GM18517 (cell line): ENCODE data around the gene CASTOR1.
"Not testable (repeated sequence)": the region's sequence is repeated elsewhere in the genome, so short reads cannot be mapped to it uniquely, and the experiment has no call there.

Experiments used
- ATAC-seq: cut with Tn5 transposase; IDR thresholded peaks from one replicate; pipeline ENCODE4 v1.9.1; 2021; ENCODE audit warnings: mild to moderate bottlenecking, moderate library complexity; ENCODE audit not compliant: unreplicated experiment

The CASTOR1 gene

GRCh38 chr22:30289141-30289979 lies at the start of gene CASTOR1:
TSS of gene CASTOR1 (minus strand) at chr22:30289505. CDS start at chr22:30289497, 8 bp downstream.
- ATAC-seq: no peak

GRCh38 chr22:30338802-30339201 lies 49.5 kb upstream of the CASTOR1 start:
- ATAC-seq: no peak

- ATAC-seq: not testable (repeated sequence)
Observed at GRCh38 chr22:30338341-30338740, 49.0 kb upstream of the CASTOR1 start.

- no peak for ATAC-seq
Observed at GRCh38 chr22:30337461-30337778, 48.1 kb upstream of the CASTOR1 start.

GRCh38 chr22:30336752-30337460 lies 47.6 kb upstream of the CASTOR1 start:
- ATAC-seq: no peak

- no peak for ATAC-seq
Observed at GRCh38 chr22:30335236-30335635, 45.9 kb upstream of the CASTOR1 start.

GRCh38 chr22:30334646-30335045 lies 45.3 kb upstream of the CASTOR1 start:
- ATAC-seq: no peak

- no peak for ATAC-seq
Observed at GRCh38 chr22:30333707-30334087, 44.4 kb upstream of the CASTOR1 start.

- ATAC-seq: no peak
Observed at GRCh38 chr22:30332994-30333706, 43.8 kb upstream of the CASTOR1 start.

GRCh38 chr22:30332551-30332950 lies 43.2 kb upstream of the CASTOR1 start:
- no peak for ATAC-seq

- no peak for ATAC-seq
Observed at GRCh38 chr22:30328466-30329049, 39.3 kb upstream of the CASTOR1 start.

- no peak for ATAC-seq
Observed at GRCh38 chr22:30327864-30328345, 38.6 kb upstream of the CASTOR1 start.

- ATAC-seq: peak; percentile 74
Observed at GRCh38 chr22:30326706-30327362, 37.5 kb upstream of the CASTOR1 start, which contains the start of gene TBC1D10A. TSS of gene TBC1D10A (minus strand) at chr22:30326941. CDS start at chr22:30326881, 60 bp downstream.

GRCh38 chr22:30326255-30326705 lies 37.0 kb upstream of the CASTOR1 start:
- ATAC-seq: peak; percentile 9

- no peak for ATAC-seq
Observed at GRCh38 chr22:30325724-30326254, 36.5 kb upstream of the CASTOR1 start.

GRCh38 chr22:30325065-30325720 lies 35.9 kb upstream of the CASTOR1 start:
- ATAC-seq: no peak

GRCh38 chr22:30324014-30324730 lies 34.9 kb upstream of the CASTOR1 start:
- ATAC-seq: no peak

GRCh38 chr22:30323246-30323645 lies 33.9 kb upstream of the CASTOR1 start:
- ATAC-seq: no peak

GRCh38 chr22:30321461-30321860 lies 32.2 kb upstream of the CASTOR1 start:
- ATAC-seq: no peak
